Measurements from ENCODE around the gene DLGAP4. TPM values are rescaled to one million over a fixed set of nuclear protein-coding genes. Genes with fewer than 3 reads are reported as not detected.

DLGAP4 gene
- polyA plus RNA-seq, 1 of the 3 experiments (the other 2 are of a cell fraction): 31.2 TPM

DNA sequence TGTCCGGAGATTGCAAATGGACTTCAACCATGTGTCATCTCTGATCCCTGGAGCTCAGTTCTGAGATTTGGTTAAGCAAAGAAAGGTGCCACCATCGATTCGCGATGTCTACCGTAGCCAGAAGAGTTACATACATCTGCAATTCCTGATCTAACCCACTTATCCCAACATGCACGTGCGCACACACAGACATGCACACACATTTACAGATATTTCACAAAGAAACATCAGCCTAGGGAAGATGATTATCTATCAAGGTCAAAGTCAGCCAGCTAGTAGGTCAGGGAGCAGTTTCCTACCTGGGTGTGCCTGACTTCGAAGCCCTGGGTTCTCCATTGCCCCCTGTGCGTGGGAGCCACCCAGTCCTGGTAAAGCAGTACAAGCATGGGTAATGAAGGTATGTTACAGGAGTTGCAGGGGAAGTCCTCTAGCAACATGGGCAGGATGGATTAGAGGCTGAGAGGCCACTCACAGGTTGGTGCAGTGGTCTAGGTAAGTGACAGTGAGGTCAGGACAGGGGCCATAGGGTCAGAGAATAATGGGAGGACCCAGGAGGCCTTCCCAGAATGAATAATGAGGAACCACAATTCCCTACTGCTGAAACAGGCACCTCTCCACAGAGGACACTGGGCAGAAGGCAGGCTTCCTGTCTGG is 150.0 kb downstream of the DLGAP4 start:
- Histone ChIP-seq H2AFZ (ENCODE audit: low read depth) (no peak overlapping the region), H3K27me3 (ENCODE audit: insufficient read depth) (no peaks in the 10 kb centered on the region), H3K4me2 (no peak overlapping the region), H3K4me1 (ENCODE audit: control insufficient read depth in 1 of 2, insufficient read depth in 2 of 2, low read depth in 1 of 2, low read length in 1 of 2) (peaks cover 0 to 12% of the 10 kb centered on the region in 2 experiments; a peak in 1 of 4 replicates), H3K9me3 (no peaks in the 10 kb centered on the region), H3F3A (replicated peaks; ENCODE audit: insufficient read depth) (no peaks in the 10 kb centered on the region), H3K4me3 (ENCODE audit: low read depth in 2 of 2, low read length in 1 of 2) (no peak overlapping the region), H3K9me2 (no peaks in the 10 kb centered on the region), H3K36me3 (replicated peaks in 1 of 2; ENCODE audit: control insufficient read depth in 1 of 2, insufficient read depth in 2 of 2, low read length in 1 of 2) (no peaks in the 10 kb centered on the region), H3K79me2 (ENCODE audit: insufficient read depth) (no peaks in the 10 kb centered on the region), H3K9ac (no peak overlapping the region), H3K27ac (ENCODE audit: low read depth in 2 of 2, low read length in 1 of 2) (no peak overlapping the region), H4K20me1 (ENCODE audit: insufficient read depth) (no peaks in the 10 kb centered on the region)
- no peak for DNase-seq
- POLR2A ChIA-PET: no interaction called here
- TF ChIP-seq EP300 (IDR thresholded peaks at IDR 0.05; ENCODE audit: borderline replicate concordance in 1 of 2, low read depth in 1 of 2, low read length in 1 of 2) (no peak), RXRA (IDR thresholded peaks at IDR 0.05; ENCODE audit: borderline replicate concordance, low read depth) (no peak), FOSL2 (IDR thresholded peaks at IDR 0.05; ENCODE audit: borderline replicate concordance, low read depth) (no peak), JUND (IDR thresholded peaks at IDR 0.05) (no peak), NRF1 (IDR thresholded peaks at IDR 0.05; ENCODE audit: low read depth, low read length) (no peak)
- TF ChIP-seq, protein P1, sequence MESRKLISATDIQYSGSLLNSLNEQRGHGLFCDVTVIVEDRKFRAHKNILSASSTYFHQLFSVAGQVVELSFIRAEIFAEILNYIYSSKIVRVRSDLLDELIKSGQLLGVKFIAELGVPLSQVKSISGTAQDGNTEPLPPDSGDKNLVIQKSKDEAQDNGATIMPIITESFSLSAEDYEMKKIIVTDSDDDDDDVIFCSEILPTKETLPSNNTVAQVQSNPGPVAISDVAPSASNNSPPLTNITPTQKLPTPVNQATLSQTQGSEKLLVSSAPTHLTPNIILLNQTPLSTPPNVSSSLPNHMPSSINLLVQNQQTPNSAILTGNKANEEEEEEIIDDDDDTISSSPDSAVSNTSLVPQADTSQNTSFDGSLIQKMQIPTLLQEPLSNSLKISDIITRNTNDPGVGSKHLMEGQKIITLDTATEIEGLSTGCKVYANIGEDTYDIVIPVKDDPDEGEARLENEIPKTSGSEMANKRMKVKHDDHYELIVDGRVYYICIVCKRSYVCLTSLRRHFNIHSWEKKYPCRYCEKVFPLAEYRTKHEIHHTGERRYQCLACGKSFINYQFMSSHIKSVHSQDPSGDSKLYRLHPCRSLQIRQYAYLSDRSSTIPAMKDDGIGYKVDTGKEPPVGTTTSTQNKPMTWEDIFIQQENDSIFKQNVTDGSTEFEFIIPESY (IDR thresholded peaks at IDR 0.05; ENCODE audit: borderline replicate concordance, low read depth): no peak
- WGBS (ENCODE audit: low lambda C conversion rate): 86% methylated on average over 9 of the region's 9 CpGs
- CTCF ChIA-PET: interaction anchor here (1.4 to 3.3 kb wide), 3 partner anchors 11 to 253 kb away, joined by 4 to 19 read pairs (median 9); no protein-coding TSS in a partner anchor

GRCh38 chr20:36460648-36461599 is 154.8 kb downstream of the DLGAP4 start:
- peak overlapping the region; percentile 61 to 89 for H3K27ac ChIP-seq (ENCODE audit: low read depth in 2 of 2, low read length in 1 of 2)
- peaks cover 44% of the 10 kb centered on the region for H3K79me2 ChIP-seq (ENCODE audit: insufficient read depth)
- H3K9ac ChIP-seq: peak overlapping the region; percentile 48; the same call in 1 of the 2 replicates
- ChIA-PET POLR2A (interaction anchor here (1.1 to 1.2 kb wide), 2 partner anchors 145 to 225 kb away, joined by 3 to 5 read pairs; partner anchors contain the start of genes AAR2 and RAB5IF), CTCF (interaction anchor here (1.4 kb wide), 1 partner anchor 21 kb away, joined by 8 read pairs; no protein-coding TSS in a partner anchor)
- peaks cover 21% of the 10 kb centered on the region for H3F3A ChIP-seq (replicated peaks; ENCODE audit: insufficient read depth)
- peaks cover 27 to 30% of the 10 kb centered on the region in 2 experiments for H3K4me1 ChIP-seq (ENCODE audit: control insufficient read depth in 1 of 2, insufficient read depth in 2 of 2, low read depth in 1 of 2, low read length in 1 of 2)
- no peaks in the 10 kb centered on the region for H3K9me2 ChIP-seq
- peaks cover 38% of the 10 kb centered on the region for H4K20me1 ChIP-seq (ENCODE audit: insufficient read depth)
- WGBS (ENCODE audit: low lambda C conversion rate): 33% methylated on average over 39 of the region's 96 CpGs
- no peaks in the 10 kb centered on the region for H3K36me3 ChIP-seq (replicated peaks in 1 of 2; ENCODE audit: control insufficient read depth in 1 of 2, insufficient read depth in 2 of 2, low read length in 1 of 2)
- H3K27me3 ChIP-seq (ENCODE audit: insufficient read depth): no peaks in the 10 kb centered on the region
- H3K4me3 ChIP-seq (ENCODE audit: low read depth in 2 of 2, low read length in 1 of 2): peak overlapping the region in 1 of 2 experiments; percentile 76; a peak in 2 of 4 replicates
- peak overlapping the region; percentile 97 for H2AFZ ChIP-seq (ENCODE audit: low read depth)
- peak; percentile 98 for DNase-seq
- no peaks in the 10 kb centered on the region for H3K9me3 ChIP-seq
- no peak overlapping the region; the same call in 1 of the 2 replicates for H3K4me2 ChIP-seq
- 0 out of 2 replicates have a peak, but pooled peaks have one; percentile 8 for TF ChIP-seq NFIC (IDR thresholded peaks at IDR 0.05; ENCODE audit: borderline replicate concordance)
- 0 out of 4 replicates have a peak, but pooled peaks of 1 of the 2 experiments have one; percentile 7 for TF ChIP-seq EP300 (IDR thresholded peaks at IDR 0.05; ENCODE audit: borderline replicate concordance in 1 of 2, low read depth in 1 of 2, low read length in 1 of 2)
- TF ChIP-seq, protein P2, sequence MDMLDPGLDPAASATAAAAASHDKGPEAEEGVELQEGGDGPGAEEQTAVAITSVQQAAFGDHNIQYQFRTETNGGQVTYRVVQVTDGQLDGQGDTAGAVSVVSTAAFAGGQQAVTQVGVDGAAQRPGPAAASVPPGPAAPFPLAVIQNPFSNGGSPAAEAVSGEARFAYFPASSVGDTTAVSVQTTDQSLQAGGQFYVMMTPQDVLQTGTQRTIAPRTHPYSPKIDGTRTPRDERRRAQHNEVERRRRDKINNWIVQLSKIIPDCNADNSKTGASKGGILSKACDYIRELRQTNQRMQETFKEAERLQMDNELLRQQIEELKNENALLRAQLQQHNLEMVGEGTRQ (IDR thresholded peaks at IDR 0.05; ENCODE audit: borderline replicate concordance, low read depth, low read length): no peak
- peak; percentile 65 for TF ChIP-seq POLR2AphosphoS5 (IDR thresholded peaks at IDR 0.05; ENCODE audit: low read depth, low read length)
- peak; percentile 84 for TF ChIP-seq NRF1 (IDR thresholded peaks at IDR 0.05; ENCODE audit: low read depth, low read length)
- TF ChIP-seq, protein P3, sequence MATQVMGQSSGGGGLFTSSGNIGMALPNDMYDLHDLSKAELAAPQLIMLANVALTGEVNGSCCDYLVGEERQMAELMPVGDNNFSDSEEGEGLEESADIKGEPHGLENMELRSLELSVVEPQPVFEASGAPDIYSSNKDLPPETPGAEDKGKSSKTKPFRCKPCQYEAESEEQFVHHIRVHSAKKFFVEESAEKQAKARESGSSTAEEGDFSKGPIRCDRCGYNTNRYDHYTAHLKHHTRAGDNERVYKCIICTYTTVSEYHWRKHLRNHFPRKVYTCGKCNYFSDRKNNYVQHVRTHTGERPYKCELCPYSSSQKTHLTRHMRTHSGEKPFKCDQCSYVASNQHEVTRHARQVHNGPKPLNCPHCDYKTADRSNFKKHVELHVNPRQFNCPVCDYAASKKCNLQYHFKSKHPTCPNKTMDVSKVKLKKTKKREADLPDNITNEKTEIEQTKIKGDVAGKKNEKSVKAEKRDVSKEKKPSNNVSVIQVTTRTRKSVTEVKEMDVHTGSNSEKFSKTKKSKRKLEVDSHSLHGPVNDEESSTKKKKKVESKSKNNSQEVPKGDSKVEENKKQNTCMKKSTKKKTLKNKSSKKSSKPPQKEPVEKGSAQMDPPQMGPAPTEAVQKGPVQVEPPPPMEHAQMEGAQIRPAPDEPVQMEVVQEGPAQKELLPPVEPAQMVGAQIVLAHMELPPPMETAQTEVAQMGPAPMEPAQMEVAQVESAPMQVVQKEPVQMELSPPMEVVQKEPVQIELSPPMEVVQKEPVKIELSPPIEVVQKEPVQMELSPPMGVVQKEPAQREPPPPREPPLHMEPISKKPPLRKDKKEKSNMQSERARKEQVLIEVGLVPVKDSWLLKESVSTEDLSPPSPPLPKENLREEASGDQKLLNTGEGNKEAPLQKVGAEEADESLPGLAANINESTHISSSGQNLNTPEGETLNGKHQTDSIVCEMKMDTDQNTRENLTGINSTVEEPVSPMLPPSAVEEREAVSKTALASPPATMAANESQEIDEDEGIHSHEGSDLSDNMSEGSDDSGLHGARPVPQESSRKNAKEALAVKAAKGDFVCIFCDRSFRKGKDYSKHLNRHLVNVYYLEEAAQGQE (IDR thresholded peaks at IDR 0.05; ENCODE audit: low read depth, low read length): no peak
- peak; percentile 41 for TF ChIP-seq MXI1 (IDR thresholded peaks at IDR 0.05; ENCODE audit: low read depth, low read length)
- TF ChIP-seq TEAD4 (IDR thresholded peaks at IDR 0.05; ENCODE audit: borderline replicate concordance, insufficient read depth): no peak
- TF ChIP-seq YY1 (IDR thresholded peaks at IDR 0.05; ENCODE audit: low read depth): no peak
- TF ChIP-seq FOXJ3 (CRISPR knock-in tag; IDR thresholded peaks at IDR 0.05): no peak
- TF ChIP-seq RAD21 (IDR thresholded peaks at IDR 0.05; ENCODE audit: low read length): no peak
- TF ChIP-seq MEF2A (IDR thresholded peaks at IDR 0.05; ENCODE audit: borderline replicate concordance, low read depth): no peak

All from SK-N-SH (cell line).